Stimulated activated CD8-positive, alpha-beta memory T cell treated with anti-CD3 and anti-CD28 coated beads, Interleukin-15, amount 100 ng/mL, for 24 hours (primary cell): Measurements from ENCODE around the gene KRTAP2-1.
"Not testable (repeated sequence)": the region's sequence is repeated elsewhere in the genome, so short reads cannot be mapped to it uniquely, and the experiment has no call there.

Experiments
- DNase-seq: peaks from one replicate; pipeline ENCODE4 v3.0.0-alpha.2; 2020; ENCODE audit warnings: low read depth

The KRTAP2-1 gene

GRCh38 chr17:41046735-41047465 lies at the start of gene KRTAP2-1:
KRTAP2-1 (minus strand) TSS chr17:41047316; CDS start chr17:41047267, 49 bp downstream.
- DNase-seq: not testable (repeated sequence)

- no peak for DNase-seq
Observed at GRCh38 chr17:41096055-41096454, 48.9 kb upstream of the KRTAP2-1 start.

GRCh38 chr17:41088760-41089352 lies 41.7 kb upstream of the KRTAP2-1 start:
- not testable (repeated sequence) for DNase-seq

GRCh38 chr17:41084100-41084856 lies 37.2 kb upstream of the KRTAP2-1 start, which contains the start of gene KRTAP4-7:
KRTAP4-7 (plus strand) TSS chr17:41084150; CDS start chr17:41084207, 57 bp downstream.
- not testable (repeated sequence) for DNase-seq

- DNase-seq: not testable (repeated sequence)
Observed at GRCh38 chr17:41083427-41083826, 36.3 kb upstream of the KRTAP2-1 start.

- no peak for DNase-seq
Observed at GRCh38 chr17:41082626-41083025, 35.5 kb upstream of the KRTAP2-1 start.

GRCh38 chr17:41076788-41077187 lies 29.7 kb upstream of the KRTAP2-1 start:
- DNase-seq: no peak

GRCh38 chr17:41073676-41074075 lies 26.6 kb upstream of the KRTAP2-1 start:
- no peak for DNase-seq

GRCh38 chr17:41071606-41072360 lies 24.7 kb upstream of the KRTAP2-1 start:
- DNase-seq: no peak

GRCh38 chr17:41069031-41069430 lies 21.9 kb upstream of the KRTAP2-1 start:
- DNase-seq: no peak

GRCh38 chr17:41067281-41067680 lies 20.2 kb upstream of the KRTAP2-1 start:
- no peak for DNase-seq

GRCh38 chr17:41065829-41066624 lies 18.9 kb upstream of the KRTAP2-1 start, which contains the start of gene KRTAP2-4:
KRTAP2-4 (minus strand) TSS chr17:41065879; CDS start chr17:41065845, 34 bp downstream.
- DNase-seq: no peak

- not testable (repeated sequence) for DNase-seq
Observed at GRCh38 chr17:41065016-41065689, 18.0 kb upstream of the KRTAP2-1 start.

GRCh38 chr17:41064301-41064700 lies 17.2 kb upstream of the KRTAP2-1 start:
- no peak for DNase-seq

- DNase-seq: no peak
Observed at GRCh38 chr17:41063449-41063848, 16.3 kb upstream of the KRTAP2-1 start.

- no peak for DNase-seq
Observed at GRCh38 chr17:41061964-41062363, 14.8 kb upstream of the KRTAP2-1 start.

GRCh38 chr17:41060052-41060604 lies 13.0 kb upstream of the KRTAP2-1 start, which contains the start of gene KRTAP2-3:
KRTAP2-3 (minus strand) TSS chr17:41060114; CDS start chr17:41060050, 64 bp downstream.
- DNase-seq: no peak

GRCh38 chr17:41059276-41060051 lies 12.3 kb upstream of the KRTAP2-1 start:
- not testable (repeated sequence) for DNase-seq

GRCh38 chr17:41058741-41059140 lies 11.6 kb upstream of the KRTAP2-1 start:
- no peak for DNase-seq
